ENCODE data around the gene ADAMTSL1.

ADAMTSL1 gene

DNA sequence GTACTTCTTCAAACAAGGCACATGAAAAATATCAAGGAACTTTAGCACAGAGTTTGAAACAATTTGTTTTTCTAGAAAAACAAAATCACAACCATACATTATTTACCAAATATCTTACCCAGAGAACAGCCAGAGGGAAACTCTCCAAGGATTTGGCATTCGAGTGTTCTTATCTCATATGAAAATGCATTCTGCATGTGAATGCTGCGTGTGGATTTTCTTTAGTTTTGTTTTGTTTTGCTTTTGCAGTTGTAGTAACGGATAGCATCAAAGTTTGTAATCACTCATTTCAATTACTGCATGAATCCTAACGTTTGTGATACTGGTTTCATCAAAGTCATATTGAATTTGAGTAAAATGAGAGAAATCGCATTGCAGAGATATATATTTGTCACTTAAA is 28.0 kb downstream of the ADAMTSL1 start:
- DNase-seq (ENCODE audit: low read depth): no peak
- H3K4me3 ChIP-seq (ENCODE audit: low read depth, low read length): no peak overlapping the region

DNA sequence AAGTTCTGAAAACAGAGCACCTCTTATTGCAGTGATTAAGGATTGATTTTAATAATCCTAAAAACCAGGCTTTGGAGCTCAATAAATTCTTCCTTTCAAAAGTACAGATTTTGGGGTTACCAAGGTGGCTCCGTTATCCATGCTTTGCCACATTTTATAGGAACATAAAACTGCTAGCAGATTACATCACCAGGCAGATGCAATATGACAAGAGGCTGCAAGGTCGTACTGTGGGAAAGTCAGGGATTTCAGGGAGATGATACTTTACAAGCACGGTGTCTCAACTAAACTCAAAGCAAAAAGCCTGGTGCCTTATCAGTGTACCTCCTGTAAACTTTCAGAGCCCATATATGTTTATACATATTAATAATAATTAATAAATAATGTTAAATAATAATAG is 28.6 kb downstream of the ADAMTSL1 start:
- no peak for TF ChIP-seq CTCF (IDR thresholded peaks at IDR 0.05; ENCODE audit: control insufficient read depth, extremely low read depth, insufficient read depth)
- no peak for DNase-seq (ENCODE audit: low read depth)
- H3K4me3 ChIP-seq (ENCODE audit: low read depth, low read length): no peak overlapping the region

More for the DNA sequence above, 28.0 kb downstream of the ADAMTSL1 start:
- TF ChIP-seq CTCF (IDR thresholded peaks at IDR 0.05; ENCODE audit: control insufficient read depth, extremely low read depth, insufficient read depth): no peak

- no peak for TF ChIP-seq CTCF (IDR thresholded peaks at IDR 0.05; ENCODE audit: control insufficient read depth, extremely low read depth, insufficient read depth)
- no peak for DNase-seq (ENCODE audit: low read depth)
- H3K4me3 ChIP-seq (ENCODE audit: low read depth, low read length): no peak overlapping the region
Measured at GRCh38 chr9:18504707-18505106, 30.8 kb downstream of the ADAMTSL1 start.

DNA sequence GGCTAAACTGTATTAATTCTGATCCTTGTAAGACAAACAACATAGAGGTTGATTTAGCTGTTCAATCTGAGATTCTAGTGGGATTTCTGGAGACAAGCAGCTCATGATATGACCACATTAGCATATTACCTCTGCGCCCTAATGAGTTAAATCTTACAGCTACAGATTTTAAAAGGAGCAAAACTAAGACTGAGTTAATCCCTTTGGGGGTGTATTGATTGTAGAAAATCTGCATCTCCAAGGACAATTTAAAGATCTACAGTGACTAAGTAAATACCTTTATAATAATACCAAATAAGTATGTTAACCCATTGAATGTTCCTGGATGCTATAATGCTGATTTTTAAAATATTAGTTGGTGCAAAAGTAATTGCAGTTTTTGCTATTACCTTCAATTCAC is 33.2 kb downstream of the ADAMTSL1 start:
- no peak for TF ChIP-seq CTCF (IDR thresholded peaks at IDR 0.05; ENCODE audit: control insufficient read depth, extremely low read depth, insufficient read depth)
- no peak for DNase-seq (ENCODE audit: low read depth)
- no peak overlapping the region for H3K4me3 ChIP-seq (ENCODE audit: low read depth, low read length)

DNA sequence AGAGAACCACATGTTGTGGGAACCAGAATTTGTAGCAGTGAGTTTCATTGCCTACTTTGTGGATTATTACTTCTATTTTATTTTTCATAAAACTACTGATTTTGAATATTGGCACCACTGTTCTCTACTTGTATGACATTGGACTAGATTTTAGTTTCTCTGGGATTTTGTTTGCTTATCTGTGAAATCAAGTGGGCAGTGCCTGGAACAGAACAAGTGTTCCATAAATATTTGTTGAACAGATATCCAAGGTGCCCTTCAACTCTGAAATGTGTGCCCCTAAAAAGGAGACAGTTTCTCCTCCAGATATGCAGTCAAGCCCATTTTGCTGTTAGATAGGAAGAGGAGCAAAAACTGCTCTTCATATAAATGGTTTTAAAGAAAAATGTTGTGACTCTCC is 42.6 kb downstream of the ADAMTSL1 start:
- no peak overlapping the region for H3K4me3 ChIP-seq (ENCODE audit: low read depth, low read length)
- no peak for DNase-seq (ENCODE audit: low read depth)
- no peak for TF ChIP-seq CTCF (IDR thresholded peaks at IDR 0.05; ENCODE audit: control insufficient read depth, extremely low read depth, insufficient read depth)

DNA sequence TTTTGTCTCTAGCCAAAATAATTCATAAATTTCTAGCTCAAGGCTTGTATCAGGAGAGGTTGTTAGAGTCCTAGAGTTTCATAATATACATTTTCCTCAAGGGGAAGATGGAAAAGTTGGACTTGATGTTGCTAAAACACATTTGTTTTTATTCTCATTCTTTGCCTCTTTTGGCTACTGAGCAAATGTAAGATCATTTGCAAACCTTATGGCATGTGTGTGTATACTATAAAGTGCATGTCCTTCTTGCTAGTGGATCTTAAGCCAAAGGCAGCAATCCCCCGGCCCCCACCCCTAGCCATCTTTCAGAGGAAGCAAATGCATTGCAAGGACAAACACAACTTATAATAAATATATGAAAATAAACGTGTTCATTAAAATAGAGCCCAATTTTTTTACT is 43.0 kb downstream of the ADAMTSL1 start:
- TF ChIP-seq CTCF (IDR thresholded peaks at IDR 0.05; ENCODE audit: control insufficient read depth, extremely low read depth, insufficient read depth): no peak
- DNase-seq (ENCODE audit: low read depth): no peak
- no peak overlapping the region for H3K4me3 ChIP-seq (ENCODE audit: low read depth, low read length)

- TF ChIP-seq CTCF (IDR thresholded peaks at IDR 0.05; ENCODE audit: control insufficient read depth, extremely low read depth, insufficient read depth): no peak
- DNase-seq (ENCODE audit: low read depth): no peak
- no peak overlapping the region for H3K4me3 ChIP-seq (ENCODE audit: low read depth, low read length)
Measured at GRCh38 chr9:18520416-18521047, 46.6 kb downstream of the ADAMTSL1 start.
